ENCODE data around the gene NPIPA1.
"Not testable (repeated sequence)": the region's sequence is repeated elsewhere in the genome, so short reads cannot be mapped to it uniquely, and the experiment has no call there.

Gene NPIPA1

GRCh38 chr16:14924359-14924758 lies 12.9 kb upstream of the NPIPA1 start:
- H3K4me3 ChIP-seq (ENCODE audit: low read length in 2 of 2); H3K9ac ChIP-seq (ENCODE audit: low read depth, low read length, poor library complexity); DNase-seq (ENCODE audit: low spot score); H3K14ac ChIP-seq (ENCODE audit: low read length); H3K27ac ChIP-seq (replicated peaks; ENCODE audit: low read length); H2AFZ ChIP-seq (ENCODE audit: low read length); H3K9me3 ChIP-seq (replicated peaks in 1 of 2; ENCODE audit: control insufficient read depth in 2 of 2, insufficient read depth in 1 of 2, low read depth in 1 of 2, low read length in 2 of 2); H3K18ac ChIP-seq (ENCODE audit: low read length); H3K4me1 ChIP-seq (ENCODE audit: control insufficient read depth in 2 of 2, insufficient read depth in 1 of 2, low read depth in 1 of 2, low read length in 2 of 2); H2BK12ac ChIP-seq (ENCODE audit: low read length); H2BK5ac ChIP-seq (ENCODE audit: low read length); H2AK5ac ChIP-seq (ENCODE audit: low read depth, low read length); H3K27me3 ChIP-seq (ENCODE audit: control insufficient read depth in 3 of 3, insufficient read depth in 3 of 3, low read depth in 1 of 3, low read length in 3 of 3); H3K23ac ChIP-seq (ENCODE audit: low read depth, low read length, poor library complexity); H2BK15ac ChIP-seq (ENCODE audit: low read length); H3K79me1 ChIP-seq (ENCODE audit: low read depth, low read length); H4K8ac ChIP-seq (ENCODE audit: low read depth, low read length); H4K91ac ChIP-seq (ENCODE audit: low read depth, low read length, poor library complexity); H3K4me2 ChIP-seq (ENCODE audit: insufficient read depth, low read length, poor library complexity, severe bottlenecking); H2BK120ac ChIP-seq (ENCODE audit: low read depth, low read length); H3K36me3 ChIP-seq (replicated peaks in 1 of 2; ENCODE audit: control insufficient read depth in 2 of 2, insufficient read depth in 2 of 2, low read length in 2 of 2); H3K4ac ChIP-seq (ENCODE audit: low read length): not testable (repeated sequence)
- no CpG with 5 or more reads among the region's 17 CpGs for WGBS, 2 donors (ENCODE audit: extremely low coverage in 2 of 2, insufficient read length in 2 of 2, insufficient replicate concordance in 1 of 2)

DNA sequence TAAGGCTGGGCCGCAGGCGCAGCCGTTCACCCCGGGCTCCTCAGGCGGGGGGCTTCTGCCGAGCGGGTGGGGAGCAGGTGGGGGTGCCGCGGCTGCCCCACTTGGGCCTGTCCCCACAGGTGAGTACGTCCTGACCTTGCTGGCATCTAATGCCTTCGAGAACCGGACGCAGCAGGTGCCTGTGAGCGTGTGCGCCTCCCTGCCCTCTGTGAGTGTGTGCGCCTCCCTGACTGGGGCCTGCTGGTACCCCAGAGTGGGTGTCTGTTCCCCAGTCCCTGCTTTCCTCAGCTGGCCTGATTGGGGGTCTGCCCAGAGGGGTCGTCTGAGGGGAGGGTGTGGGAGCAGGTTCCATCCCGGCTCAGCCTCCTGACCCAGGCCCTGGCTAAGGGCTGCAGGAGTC lies 12.3 kb upstream of the NPIPA1 start:
- H3K9me3 ChIP-seq (replicated peaks in 1 of 2; ENCODE audit: control insufficient read depth in 2 of 2, insufficient read depth in 1 of 2, low read depth in 1 of 2, low read length in 2 of 2); H3K4me3 ChIP-seq (ENCODE audit: low read length in 2 of 2); H3K4me1 ChIP-seq (ENCODE audit: control insufficient read depth in 2 of 2, insufficient read depth in 1 of 2, low read depth in 1 of 2, low read length in 2 of 2); H3K23ac ChIP-seq (ENCODE audit: low read depth, low read length, poor library complexity); DNase-seq (ENCODE audit: low spot score); H4K91ac ChIP-seq (ENCODE audit: low read depth, low read length, poor library complexity); H2BK120ac ChIP-seq (ENCODE audit: low read depth, low read length); H3K4me2 ChIP-seq (ENCODE audit: insufficient read depth, low read length, poor library complexity, severe bottlenecking); H2BK5ac ChIP-seq (ENCODE audit: low read length); H3K18ac ChIP-seq (ENCODE audit: low read length); H2BK12ac ChIP-seq (ENCODE audit: low read length); H3K27me3 ChIP-seq (ENCODE audit: control insufficient read depth in 3 of 3, insufficient read depth in 3 of 3, low read depth in 1 of 3, low read length in 3 of 3); H4K8ac ChIP-seq (ENCODE audit: low read depth, low read length); H2AFZ ChIP-seq (ENCODE audit: low read length); H2AK5ac ChIP-seq (ENCODE audit: low read depth, low read length); H3K36me3 ChIP-seq (replicated peaks in 1 of 2; ENCODE audit: control insufficient read depth in 2 of 2, insufficient read depth in 2 of 2, low read length in 2 of 2); H3K9ac ChIP-seq (ENCODE audit: low read depth, low read length, poor library complexity); H3K14ac ChIP-seq (ENCODE audit: low read length); H3K4ac ChIP-seq (ENCODE audit: low read length); H2BK15ac ChIP-seq (ENCODE audit: low read length); H3K79me1 ChIP-seq (ENCODE audit: low read depth, low read length); H3K27ac ChIP-seq (replicated peaks; ENCODE audit: low read length): not testable (repeated sequence)
- no CpG with 5 or more reads among the region's 18 CpGs for WGBS, 2 donors (ENCODE audit: extremely low coverage in 2 of 2, insufficient read length in 2 of 2, insufficient replicate concordance in 1 of 2)

- not testable (repeated sequence) for H4K8ac ChIP-seq (ENCODE audit: low read depth, low read length); H2AK5ac ChIP-seq (ENCODE audit: low read depth, low read length); H3K18ac ChIP-seq (ENCODE audit: low read length); H3K9me3 ChIP-seq (replicated peaks in 1 of 2; ENCODE audit: control insufficient read depth in 2 of 2, insufficient read depth in 1 of 2, low read depth in 1 of 2, low read length in 2 of 2); H2BK12ac ChIP-seq (ENCODE audit: low read length); H3K36me3 ChIP-seq (replicated peaks in 1 of 2; ENCODE audit: control insufficient read depth in 2 of 2, insufficient read depth in 2 of 2, low read length in 2 of 2); H3K27me3 ChIP-seq (ENCODE audit: control insufficient read depth in 3 of 3, insufficient read depth in 3 of 3, low read depth in 1 of 3, low read length in 3 of 3); H3K79me1 ChIP-seq (ENCODE audit: low read depth, low read length); H3K27ac ChIP-seq (replicated peaks; ENCODE audit: low read length); H3K4me1 ChIP-seq (ENCODE audit: control insufficient read depth in 2 of 2, insufficient read depth in 1 of 2, low read depth in 1 of 2, low read length in 2 of 2); H4K91ac ChIP-seq (ENCODE audit: low read depth, low read length, poor library complexity); H2BK120ac ChIP-seq (ENCODE audit: low read depth, low read length); H2BK5ac ChIP-seq (ENCODE audit: low read length); H3K4ac ChIP-seq (ENCODE audit: low read length); H3K9ac ChIP-seq (ENCODE audit: low read depth, low read length, poor library complexity); H3K4me2 ChIP-seq (ENCODE audit: insufficient read depth, low read length, poor library complexity, severe bottlenecking); H2AFZ ChIP-seq (ENCODE audit: low read length); H2BK15ac ChIP-seq (ENCODE audit: low read length); H3K4me3 ChIP-seq (ENCODE audit: low read length in 2 of 2); H3K23ac ChIP-seq (ENCODE audit: low read depth, low read length, poor library complexity)
- no CpG with 5 or more reads among the region's 31 CpGs for whole genome bisulfite sequencing, 2 donors (ENCODE audit: extremely low coverage in 2 of 2, insufficient read length in 2 of 2, insufficient replicate concordance in 1 of 2)
- DNase-seq (ENCODE audit: low spot score): peak; percentile 2
- H3K14ac ChIP-seq (ENCODE audit: low read length): peak overlapping the region; percentile 100
Observed at GRCh38 chr16:14928064-14928714, 9.1 kb upstream of the NPIPA1 start.

DNA sequence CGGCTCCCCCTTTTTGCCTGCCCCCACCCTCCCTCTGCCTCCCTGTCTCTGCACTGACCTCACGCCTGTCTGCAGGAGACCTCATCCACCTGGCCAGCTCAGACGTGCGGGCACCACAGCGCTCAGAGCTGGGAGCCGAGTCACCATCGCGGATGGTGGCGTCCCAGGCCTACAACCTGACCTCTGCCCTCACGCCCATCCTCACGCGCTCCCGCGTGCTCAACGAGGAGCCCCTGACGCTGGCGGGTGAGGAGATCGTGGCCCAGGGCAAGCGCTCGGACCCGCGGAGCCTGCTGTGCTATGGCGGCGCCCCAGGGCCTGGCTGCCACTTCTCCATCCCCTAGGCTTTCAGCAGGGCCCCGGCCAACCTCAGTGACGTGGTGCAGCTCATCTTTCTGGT lies 8.1 kb upstream of the NPIPA1 start:
- not testable (repeated sequence) for H3K79me1 ChIP-seq (ENCODE audit: low read depth, low read length); H2BK120ac ChIP-seq (ENCODE audit: low read depth, low read length); H3K4ac ChIP-seq (ENCODE audit: low read length); H2BK15ac ChIP-seq (ENCODE audit: low read length); H3K14ac ChIP-seq (ENCODE audit: low read length); H2AFZ ChIP-seq (ENCODE audit: low read length); H3K27ac ChIP-seq (replicated peaks; ENCODE audit: low read length); H2BK12ac ChIP-seq (ENCODE audit: low read length); H2BK5ac ChIP-seq (ENCODE audit: low read length); H3K18ac ChIP-seq (ENCODE audit: low read length); H3K9ac ChIP-seq (ENCODE audit: low read depth, low read length, poor library complexity); H3K4me1 ChIP-seq (ENCODE audit: control insufficient read depth in 2 of 2, insufficient read depth in 1 of 2, low read depth in 1 of 2, low read length in 2 of 2); H3K4me3 ChIP-seq (ENCODE audit: low read length in 2 of 2); H3K23ac ChIP-seq (ENCODE audit: low read depth, low read length, poor library complexity); H4K8ac ChIP-seq (ENCODE audit: low read depth, low read length); H2AK5ac ChIP-seq (ENCODE audit: low read depth, low read length); H3K27me3 ChIP-seq (ENCODE audit: control insufficient read depth in 3 of 3, insufficient read depth in 3 of 3, low read depth in 1 of 3, low read length in 3 of 3); DNase-seq (ENCODE audit: low spot score); H4K91ac ChIP-seq (ENCODE audit: low read depth, low read length, poor library complexity); H3K4me2 ChIP-seq (ENCODE audit: insufficient read depth, low read length, poor library complexity, severe bottlenecking); H3K9me3 ChIP-seq (replicated peaks in 1 of 2; ENCODE audit: control insufficient read depth in 2 of 2, insufficient read depth in 1 of 2, low read depth in 1 of 2, low read length in 2 of 2); H3K36me3 ChIP-seq (replicated peaks in 1 of 2; ENCODE audit: control insufficient read depth in 2 of 2, insufficient read depth in 2 of 2, low read length in 2 of 2)
- no CpG with 5 or more reads among the region's 26 CpGs for WGBS, 2 donors (ENCODE audit: extremely low coverage in 2 of 2, insufficient read length in 2 of 2, insufficient replicate concordance in 1 of 2)
